CD4-positive, alpha-beta T cell treated with Interleukin-17A for 1 hour (primary cell): ENCODE data around the gene USP34.
A peak's percentile ranks its signal among the peaks of the same experiment; 100 is the strongest.
"Not testable (repeated sequence)": the region's sequence is repeated elsewhere in the genome, so short reads cannot be mapped to it uniquely, and the experiment has no call there.

Experiments
- DNase-seq: peaks from one replicate; pipeline ENCODE4 v3.0.0-alpha.2; 2020

Gene USP34

DNA sequence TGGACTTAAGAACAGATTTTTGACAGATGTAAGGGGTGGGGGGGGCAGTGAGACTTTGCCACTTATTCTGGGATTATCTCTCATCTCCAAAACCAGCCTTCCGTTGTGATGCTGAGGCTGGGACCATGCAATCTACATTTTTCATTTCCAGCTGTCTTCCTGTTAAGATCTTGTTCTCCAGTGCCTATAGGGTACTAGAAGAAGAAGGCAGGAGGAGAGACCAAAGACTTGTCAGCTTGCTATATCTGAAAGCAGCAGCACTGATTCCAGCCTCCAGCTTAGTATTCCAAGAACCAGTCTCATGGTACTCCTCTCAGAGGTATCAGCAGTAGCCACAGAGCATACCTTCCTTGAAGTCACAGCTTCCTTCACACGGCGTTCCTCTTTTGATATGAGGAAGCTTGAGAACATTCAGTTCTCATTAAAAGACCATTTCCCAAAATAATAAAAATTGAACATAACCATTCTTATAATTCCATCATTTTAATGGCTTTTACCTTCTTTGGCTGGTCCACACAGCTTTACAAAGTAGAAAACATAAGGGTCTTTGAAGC lies 49.8 kb downstream of the USP34 start:
- DNase-seq, result no peak

DNA sequence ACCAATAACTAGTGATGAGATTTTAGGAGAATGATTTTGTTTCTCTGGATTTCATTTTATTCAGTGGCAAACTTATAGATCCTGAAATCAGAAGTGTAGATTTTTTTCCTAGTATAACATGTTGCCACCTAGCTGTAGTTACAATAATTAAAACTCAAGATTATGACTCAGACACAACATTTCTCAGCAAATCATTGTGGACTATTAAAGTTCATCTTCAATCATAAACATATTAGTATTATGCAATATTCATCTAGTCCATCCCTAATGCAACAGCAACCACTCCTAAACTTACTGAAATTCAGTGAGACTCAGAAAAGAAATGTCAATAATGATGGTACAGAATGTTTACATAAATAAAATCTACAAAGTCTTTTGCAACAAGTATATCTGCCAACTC lies 51.3 kb downstream of the USP34 start:
- no peak for DNase-seq

DNA sequence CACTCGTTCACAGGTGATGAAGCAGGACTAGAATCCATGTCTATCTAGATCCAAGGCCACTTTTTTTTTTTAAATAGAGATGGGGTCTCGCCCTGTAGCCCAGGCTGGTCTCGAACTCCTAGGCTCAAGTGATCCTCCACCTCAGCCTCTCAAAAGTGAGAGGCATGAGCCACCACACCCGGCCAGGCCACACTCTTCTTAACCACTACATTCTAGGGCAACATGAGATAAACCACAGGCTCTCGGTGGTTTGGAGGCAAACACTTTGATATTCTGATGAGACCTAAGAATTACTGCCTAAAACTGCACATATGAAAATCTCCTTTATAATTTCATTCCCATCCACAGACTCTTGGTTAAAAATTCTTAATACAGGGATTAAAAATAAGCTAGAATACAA lies 51.8 kb downstream of the USP34 start:
- DNase-seq, result peak; percentile 48

DNA sequence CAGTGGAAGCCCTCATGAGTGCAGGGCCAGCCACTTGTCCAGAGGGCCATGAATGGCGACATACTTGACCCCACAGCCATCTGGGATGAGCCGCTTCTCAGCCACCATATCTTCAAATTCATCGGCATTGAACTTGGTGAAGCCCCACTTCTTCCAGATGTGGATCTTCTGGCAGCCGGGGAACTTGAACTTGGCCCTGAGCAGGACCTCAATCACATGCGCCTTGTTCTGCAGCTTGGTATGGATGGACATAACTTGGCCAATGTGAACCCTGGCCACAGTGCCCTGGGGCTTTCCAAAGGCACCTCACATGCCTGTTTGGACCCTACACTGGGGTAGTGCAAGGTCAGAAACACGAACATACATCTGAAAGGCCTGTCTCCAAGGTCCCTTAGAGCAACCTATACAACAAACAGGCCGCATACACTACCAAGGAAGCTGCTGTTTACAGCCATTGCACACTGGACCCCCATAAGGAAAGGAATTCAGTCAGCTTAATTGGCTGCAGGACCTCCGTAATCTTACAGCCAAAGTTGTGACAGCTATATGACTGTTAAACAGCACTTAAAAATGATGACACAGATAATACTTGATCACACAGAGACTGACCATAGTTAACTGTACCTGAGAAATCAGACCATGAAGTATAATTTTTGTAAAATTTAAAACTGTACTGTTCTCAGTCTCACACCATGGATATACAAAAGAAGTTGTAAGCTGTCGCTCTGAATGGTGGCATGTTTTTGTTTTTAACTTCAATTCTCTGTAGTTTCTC lies 53.8 kb downstream of the USP34 start:
- DNase-seq, result no peak

DNA sequence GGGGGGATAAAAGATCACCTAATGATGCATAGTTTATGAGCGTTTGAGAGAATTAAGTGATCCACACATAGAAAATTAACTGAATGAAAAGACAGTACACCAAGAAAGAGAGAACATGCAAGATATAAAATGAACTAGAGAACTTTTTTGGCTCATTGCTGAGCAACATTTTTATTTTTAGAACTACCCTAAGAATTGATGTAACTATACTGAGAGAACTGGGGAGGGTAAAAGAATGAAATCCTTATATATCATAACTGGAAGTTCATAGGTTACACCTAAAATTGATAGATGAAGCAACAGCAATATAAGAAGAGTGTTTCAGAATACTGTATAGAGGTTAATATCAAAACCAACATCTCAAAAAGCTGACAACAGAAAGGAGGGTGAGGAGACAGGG lies 55.6 kb downstream of the USP34 start:
- no peak for DNase-seq

DNA sequence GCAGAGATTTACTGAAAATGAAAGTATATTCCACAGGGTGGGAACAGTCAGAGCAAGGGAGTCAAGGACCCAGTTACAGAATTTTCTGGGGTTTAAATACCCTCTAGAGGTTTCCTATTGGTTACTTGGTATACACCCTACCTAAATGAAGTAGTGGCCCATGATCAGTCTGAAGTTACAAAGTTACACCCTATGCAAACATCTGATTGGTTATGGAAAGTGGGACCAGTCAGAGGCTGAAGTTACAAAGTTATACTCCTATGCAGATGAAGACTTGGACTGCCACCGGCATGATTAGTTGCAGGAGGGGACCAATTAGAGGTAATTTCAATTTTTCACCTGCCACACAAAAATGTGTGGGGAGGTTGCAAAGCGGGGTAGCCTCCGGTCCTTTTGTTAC lies 56.2 kb downstream of the USP34 start:
- DNase-seq, result no peak

DNA sequence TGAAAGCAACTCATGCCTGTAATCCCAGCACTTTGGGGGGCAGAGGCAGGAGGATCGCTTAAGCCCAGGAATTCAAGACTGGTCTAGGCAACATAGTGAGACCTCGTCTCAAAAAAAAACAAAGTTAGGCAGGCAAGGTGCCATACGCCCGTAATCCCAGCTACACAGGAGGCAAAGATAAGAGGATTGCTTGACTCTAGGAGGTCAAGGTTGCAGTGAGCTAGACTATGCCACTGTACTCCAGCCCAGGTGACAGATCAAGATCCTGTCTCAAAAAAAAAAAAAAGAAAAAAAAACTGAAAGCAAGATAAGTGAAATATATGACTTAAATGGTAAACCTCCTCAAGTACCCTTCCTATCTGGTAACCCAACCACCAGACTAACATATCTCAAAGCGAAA lies 59.8 kb downstream of the USP34 start:
- no peak for DNase-seq

DNA sequence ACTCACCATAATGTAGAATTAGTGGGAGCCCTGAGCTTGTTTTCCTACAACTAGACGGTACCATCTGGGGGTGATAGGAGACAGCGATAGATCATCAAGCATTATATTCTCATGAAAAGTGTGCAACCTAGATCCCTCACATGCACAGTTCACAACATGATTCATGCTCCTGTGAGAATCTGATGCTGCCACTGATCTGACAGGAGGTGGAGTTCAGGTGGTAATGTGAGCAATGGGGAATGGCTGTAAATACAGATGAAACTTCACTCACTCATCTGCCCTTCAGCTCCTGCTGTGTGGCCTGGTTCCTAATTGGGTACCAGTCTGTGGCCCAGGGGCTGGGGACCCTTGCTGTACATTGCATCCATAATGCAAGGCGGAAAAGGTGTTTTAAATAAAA lies 60.7 kb downstream of the USP34 start:
- DNase-seq, result no peak

DNA sequence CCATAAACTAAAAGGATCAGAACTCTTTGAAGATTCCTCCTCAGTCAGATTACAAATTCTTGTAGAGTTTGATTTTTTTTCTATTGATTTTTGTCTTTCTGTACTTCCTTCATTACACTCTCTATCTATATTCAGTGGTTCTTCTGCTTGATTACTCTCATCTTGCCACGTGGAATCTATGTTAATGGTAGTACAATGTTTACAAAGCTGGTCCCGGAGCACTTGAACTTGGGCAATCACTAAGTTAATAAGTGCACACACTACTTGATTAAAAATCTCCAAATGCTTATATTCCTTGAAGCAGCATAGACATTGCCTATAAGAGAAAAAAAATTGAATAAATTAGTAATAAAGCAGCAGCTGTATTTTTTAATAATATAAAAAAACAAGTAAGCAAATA lies 65.1 kb downstream of the USP34 start:
- DNase-seq, result no peak

DNA sequence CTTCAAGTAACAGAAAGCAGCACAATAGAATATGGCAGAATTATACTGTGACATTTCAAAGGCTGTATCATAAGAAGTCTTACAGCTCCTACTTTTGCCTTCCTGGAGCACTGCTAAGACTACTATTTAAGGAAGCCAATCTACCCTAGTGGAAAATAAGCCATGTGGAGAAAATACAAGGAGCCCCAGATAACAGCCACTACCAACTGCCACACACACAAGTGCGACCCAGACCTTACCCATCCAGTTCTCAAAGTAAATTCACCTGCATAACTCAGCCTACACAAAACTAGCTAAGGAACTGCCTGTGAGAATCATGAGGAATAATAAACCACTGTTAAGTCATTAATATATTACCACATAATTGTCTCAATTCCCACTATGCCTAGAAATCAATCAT lies 66.4 kb downstream of the USP34 start:
- DNase-seq, result no peak

DNA sequence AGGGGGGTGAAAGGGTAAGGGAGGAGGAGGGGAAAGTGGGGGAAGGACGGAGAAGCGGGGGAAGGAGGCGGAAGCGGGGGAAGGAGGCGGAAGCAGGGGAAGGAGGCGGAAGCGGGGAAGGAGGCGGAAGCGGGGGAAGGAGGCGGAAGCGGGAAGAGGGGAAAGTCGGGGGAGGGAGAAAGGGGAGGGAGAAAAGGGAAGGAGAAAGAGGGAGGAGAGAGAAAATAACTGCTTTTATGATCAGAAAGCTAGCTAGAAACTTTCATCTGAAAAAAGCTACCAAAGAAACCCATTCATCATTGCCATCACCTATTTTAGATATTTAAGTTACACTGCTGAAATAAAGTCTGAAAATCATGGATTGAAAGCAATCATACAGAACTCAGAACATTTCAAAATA lies 72.5 kb downstream of the USP34 start:
- DNase-seq, result no peak

DNA sequence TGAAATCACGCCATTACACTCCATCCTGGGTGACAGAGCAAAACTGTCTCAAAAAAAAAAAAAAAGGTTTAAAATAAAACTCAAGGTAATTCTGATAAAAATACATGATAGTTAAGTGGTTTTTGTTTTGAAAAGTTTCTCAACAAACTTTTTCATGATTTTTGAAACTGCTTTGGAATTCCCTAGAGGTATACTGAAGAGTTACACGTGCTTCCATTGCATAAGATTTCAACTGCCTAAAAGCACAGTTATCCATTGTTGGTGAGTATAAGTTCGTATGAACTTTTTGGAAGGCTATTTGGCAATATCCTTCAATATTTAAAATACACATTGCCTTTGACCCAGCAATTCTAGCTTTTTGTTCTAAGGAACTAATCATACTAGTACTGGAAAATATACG lies 74.9 kb downstream of the USP34 start:
- no peak for DNase-seq

DNA sequence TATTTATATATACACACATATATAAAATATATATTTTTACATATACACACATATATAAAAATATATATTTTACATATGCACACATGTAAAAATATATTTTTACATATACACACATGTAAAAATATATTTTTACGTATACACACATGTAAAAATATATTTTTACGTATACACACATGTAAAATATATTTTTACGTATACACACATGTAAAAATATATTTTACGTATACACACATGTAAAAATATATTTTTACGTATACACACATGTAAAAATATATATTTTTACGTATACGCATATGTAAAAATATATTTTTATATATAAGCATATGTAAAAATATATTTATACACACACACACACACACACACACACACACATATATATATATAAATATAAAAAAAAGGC lies 83.3 kb downstream of the USP34 start:
- not testable (repeated sequence) for DNase-seq

DNA sequence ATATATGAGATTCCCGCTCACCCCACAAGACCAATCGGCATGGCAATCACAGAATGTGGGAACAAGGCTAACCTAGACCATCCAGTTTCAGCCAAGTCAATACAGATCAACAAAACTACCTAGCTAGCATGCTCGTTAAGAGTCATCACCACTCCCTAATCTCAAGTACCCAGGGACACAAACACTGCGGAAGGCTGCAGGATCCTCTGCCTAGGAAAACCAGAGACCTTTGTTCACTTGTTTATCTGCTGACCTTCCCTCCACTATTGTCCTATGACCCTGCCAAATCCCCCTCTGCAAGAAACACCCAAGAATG lies 90.0 kb downstream of the USP34 start:
- not testable (repeated sequence) for DNase-seq

DNA sequence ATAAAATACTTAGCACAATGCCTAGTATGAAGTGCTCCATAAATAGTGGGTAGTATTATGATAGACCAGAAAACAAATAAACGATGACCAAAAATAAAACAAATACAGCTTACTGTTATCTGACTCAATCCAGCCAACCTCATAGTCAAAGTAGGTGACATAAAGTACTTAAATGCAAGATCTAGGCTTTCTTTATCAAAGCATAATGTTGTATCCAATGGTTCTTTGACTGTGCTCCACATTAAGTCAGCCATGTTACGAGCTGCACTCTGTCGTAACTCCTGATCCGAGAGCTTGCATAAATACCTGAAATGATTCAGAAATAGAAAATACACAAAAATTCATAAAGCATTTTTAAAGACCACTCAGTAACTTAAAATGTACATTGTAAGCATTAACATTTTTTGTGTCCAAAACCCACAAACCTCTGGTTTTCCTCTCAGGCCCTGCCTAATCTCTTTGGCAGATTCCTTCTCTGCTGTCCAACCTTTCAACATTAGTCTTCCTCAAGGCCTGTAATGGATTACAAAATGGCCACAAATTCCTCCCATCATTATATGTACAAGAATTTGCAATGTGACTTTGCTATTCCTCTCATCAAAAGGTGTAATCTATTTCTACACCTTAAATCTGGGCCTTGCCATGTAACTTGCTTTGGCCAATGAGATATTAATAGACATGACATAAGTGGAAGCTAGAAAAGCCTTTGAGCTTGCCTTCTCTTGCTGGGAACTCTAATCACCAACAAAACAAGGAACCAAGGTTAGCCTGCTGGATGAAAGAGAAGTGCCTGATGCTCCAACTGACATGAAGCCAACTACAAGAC lies 90.6 kb downstream of the USP34 start:
- DNase-seq, result no peak

DNA sequence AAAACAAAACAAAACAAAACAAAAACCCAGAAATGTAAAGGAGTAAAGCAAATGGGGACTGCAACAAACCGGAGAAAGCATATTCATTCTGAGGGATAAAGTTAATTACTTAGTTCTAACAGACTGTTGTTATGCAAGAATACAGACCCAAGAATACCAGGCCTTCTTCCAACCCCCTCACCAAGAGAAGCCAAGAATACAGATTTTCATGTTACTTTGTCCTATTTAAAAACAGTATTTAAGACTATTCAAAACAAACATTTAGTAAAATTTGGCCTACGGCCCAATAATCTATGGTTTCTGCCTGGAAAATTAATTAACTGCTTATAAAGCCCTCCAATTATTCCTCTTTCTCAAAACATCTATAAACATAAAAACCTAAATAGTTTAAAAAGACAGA lies 91.4 kb downstream of the USP34 start:
- no peak for DNase-seq

DNA sequence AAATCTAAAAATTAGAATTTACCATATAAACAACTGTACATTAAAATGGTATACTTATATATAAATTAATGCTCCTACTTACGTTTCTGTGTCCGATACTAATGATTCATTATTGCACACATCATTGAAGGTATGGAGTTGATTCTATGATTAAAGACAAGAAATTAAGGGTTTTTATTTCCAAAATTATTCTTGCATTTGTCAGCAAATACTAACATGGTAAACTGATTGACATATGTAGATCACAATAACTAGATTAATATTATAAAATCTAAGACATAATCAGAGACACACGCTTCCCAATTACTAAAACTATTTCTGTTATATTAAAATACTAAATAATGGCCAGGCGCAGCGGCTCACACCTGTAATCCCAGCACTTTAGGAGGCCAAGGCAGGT lies 92.6 kb downstream of the USP34 start:
- no peak for DNase-seq

DNA sequence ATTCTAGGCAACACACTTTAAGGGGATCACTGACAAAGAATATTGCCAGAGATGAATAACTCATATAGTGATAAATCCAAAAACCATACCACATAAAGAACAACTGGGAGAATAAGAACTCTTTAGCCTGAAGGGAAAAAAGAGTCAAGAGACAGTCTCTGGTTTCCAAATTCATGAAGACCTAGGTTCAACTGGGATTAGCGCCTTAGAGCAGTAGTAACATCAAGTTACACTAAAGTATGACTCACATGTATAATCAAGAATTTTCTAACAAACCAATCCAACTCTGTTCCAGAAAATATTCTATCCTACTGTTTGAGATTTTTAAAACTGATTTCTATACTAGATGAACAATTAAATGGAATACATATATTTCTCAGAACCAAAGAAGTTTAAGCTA lies 93.8 kb downstream of the USP34 start:
- no peak for DNase-seq

DNA sequence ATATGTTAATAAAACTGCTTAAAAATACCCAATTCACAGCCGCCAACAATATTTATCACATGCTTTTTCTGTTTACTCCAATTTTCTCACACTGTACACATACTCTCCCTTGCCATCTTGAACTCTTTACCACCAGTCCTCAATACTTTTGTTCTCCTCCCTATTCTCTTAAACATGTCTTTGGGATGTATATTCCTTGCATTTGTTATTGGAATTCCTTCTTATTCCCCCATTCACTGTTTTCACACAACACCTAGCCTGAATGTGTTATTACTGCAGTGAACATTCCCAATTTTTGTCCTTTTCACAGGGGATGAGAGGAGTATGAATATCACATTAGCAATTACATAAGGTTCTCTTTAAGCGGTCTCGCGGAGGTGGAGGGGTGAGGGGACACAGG lies 94.7 kb downstream of the USP34 start:
- no peak for DNase-seq

DNA sequence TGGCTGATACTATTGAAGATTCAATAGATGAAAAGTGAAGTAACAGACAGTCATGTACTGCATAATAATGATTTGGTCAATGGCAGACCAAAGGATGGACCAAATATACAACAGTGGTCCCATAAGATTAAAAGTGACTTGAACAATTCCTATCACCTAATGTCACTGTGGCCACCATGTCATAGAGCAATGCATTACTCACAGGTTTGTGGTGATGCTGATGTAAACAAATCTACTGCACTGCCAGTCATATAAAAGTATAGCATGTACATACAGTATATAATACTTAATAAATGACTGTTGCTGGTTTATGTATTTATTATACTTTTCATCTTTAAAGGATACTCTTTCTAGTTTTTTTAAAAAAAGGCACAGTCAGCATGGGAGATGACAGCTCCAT lies 99.9 kb downstream of the USP34 start:
- no peak for DNase-seq

DNA sequence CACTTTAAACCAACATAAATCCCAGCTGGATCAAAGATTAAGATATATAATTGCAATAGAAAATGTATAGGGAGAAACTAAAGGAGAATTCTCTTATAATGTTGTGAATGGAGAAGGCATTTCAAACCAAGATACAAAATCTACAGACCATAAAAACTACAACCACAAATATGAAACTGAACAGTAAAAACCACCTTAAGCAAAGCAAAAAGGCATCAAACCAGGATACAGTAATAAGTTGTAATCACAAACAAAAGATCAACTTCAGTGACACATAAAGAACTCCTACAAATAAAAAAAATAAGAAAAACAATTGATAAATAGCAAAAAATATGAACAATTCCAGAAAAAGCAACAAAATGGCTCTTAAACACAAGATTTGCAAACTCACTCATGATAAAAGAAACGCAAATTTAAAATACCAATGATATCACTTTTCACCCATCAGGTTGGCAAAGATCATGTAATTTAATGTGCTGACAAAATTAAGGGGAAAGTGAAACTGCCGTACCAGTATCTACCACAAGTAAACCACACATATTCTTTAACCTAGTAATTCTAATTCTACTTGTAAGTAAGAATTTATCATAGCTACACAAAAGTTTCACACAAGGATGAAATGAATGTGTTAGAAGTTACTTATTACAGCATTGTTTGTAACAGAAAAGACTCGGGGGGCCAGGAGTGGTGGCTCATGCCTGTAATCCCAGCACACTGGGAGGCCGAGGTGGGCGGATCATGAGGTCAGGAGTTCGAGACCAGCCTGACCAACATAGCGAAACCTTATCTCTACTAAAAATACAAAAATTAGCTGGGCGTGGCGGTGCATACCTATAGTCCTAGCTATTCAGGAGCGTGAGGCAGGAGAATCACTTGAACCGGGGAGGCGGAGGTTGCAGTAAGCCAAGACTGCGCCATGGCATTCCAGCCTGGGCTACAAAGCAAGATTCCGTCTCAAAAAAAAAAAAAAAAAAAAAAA lies 101.9 kb downstream of the USP34 start:
- peak; percentile 36 for DNase-seq

DNA sequence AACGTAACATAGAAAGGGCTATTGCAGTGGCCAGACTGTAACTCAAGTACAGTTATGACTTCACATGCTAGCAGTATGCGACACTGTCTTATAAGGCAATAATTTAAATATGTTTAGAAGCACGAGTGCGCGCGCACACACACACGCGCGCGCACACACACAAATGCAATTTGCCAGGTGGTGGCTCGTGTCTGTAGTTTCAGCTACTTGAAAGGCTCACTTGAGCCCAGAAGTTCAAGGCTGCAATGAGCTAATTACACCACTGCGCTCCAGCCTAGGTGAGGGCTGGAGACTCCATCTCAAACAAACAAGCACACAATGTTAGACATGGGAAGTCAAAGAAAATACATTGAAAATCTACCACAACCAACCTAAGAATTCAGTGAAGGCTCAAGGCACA lies 103.7 kb downstream of the USP34 start:
- DNase-seq, result no peak

DNA sequence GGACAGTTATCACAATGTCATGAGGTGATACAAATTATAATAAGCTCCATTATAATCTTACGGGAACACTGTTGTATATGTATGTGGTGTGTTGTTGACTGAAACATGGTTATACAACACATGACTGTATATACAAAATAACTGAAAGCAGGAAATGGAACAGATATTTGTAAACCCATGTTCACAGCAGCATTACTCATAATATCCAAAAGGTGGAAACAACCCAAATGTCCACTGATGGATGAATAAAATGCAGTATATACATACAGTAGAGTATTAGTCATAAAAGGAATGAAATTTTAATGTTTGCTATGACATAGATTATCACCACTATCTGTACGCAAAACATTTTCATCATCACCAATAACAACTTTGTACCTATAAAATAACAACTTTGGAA lies 107.3 kb downstream of the USP34 start:
- no peak for DNase-seq
